Measurements from ENCODE around the gene EIF4EBP2.

Gene EIF4EBP2

DNA sequence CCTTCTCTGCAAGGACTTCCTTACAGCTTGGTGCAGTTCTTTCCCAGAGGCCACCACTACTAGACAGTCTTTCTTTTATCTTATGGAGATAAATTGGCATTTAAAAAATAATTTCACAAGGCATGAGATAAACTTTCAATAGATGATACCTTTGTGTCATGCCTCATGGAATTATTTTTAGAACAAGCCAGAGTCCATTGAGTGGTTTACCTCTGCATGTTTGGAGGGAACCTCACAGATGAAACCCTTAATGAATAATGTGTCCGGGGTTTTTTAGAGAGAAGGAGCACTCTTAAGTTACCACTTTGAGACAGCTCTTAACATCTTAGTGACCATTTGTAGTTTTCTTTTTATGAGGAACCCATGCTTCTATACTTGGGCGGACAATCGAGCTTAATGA, 20.4 kb downstream of the EIF4EBP2 start:
- TF ChIP-seq, protein P1, sequence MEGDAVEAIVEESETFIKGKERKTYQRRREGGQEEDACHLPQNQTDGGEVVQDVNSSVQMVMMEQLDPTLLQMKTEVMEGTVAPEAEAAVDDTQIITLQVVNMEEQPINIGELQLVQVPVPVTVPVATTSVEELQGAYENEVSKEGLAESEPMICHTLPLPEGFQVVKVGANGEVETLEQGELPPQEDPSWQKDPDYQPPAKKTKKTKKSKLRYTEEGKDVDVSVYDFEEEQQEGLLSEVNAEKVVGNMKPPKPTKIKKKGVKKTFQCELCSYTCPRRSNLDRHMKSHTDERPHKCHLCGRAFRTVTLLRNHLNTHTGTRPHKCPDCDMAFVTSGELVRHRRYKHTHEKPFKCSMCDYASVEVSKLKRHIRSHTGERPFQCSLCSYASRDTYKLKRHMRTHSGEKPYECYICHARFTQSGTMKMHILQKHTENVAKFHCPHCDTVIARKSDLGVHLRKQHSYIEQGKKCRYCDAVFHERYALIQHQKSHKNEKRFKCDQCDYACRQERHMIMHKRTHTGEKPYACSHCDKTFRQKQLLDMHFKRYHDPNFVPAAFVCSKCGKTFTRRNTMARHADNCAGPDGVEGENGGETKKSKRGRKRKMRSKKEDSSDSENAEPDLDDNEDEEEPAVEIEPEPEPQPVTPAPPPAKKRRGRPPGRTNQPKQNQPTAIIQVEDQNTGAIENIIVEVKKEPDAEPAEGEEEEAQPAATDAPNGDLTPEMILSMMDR (IDR thresholded peaks at IDR 0.05; ENCODE audit: extremely low read depth, missing control alignments) = no peak
- no peak for DNase-seq (ENCODE audit: low spot score)

DNA sequence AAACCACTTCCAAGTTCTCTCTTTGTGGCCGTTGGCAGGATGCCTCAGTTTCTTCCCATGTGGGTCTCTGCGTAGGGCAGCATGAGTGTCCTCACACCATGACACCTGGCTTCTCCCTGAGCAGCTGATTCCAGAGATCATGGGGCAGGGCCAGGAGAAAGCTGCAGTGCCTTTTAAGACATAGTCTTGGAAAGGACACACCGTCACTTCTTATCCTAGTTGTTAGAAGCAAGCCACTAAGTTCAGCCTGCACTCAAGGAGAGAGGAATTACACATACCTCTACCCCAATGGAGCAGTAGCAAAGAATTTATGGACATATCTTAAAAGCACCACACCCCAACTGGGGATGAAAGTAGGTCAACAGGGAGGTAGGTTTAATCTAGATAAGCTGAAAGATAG, 21.2 kb downstream of the EIF4EBP2 start:
- TF ChIP-seq, protein P1 (IDR thresholded peaks at IDR 0.05; ENCODE audit: extremely low read depth, missing control alignments) = no peak
- no peak for DNase-seq (ENCODE audit: low spot score)

DNA sequence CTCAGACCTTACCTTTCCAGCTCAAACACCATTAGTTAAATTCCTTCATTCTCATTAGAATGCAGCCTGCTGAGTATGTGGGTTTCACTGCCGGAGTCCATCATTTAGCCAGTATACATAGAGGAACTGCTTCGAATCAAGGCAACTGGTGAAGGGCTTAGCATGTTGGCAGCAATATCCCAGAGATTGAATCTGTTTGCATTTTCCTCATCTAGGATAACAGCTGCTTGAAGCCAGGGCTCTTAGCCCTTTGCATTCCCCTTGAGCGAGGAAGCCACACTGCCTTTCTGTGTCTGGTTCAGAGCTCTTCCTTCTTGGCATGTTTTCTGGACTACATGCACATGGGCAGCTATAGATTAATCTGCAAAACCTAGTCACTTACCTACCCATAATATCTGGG, 22.9 kb downstream of the EIF4EBP2 start:
- DNase-seq (ENCODE audit: low spot score) = no peak
- TF ChIP-seq, protein P1 (IDR thresholded peaks at IDR 0.05; ENCODE audit: extremely low read depth, missing control alignments) = no peak

DNA sequence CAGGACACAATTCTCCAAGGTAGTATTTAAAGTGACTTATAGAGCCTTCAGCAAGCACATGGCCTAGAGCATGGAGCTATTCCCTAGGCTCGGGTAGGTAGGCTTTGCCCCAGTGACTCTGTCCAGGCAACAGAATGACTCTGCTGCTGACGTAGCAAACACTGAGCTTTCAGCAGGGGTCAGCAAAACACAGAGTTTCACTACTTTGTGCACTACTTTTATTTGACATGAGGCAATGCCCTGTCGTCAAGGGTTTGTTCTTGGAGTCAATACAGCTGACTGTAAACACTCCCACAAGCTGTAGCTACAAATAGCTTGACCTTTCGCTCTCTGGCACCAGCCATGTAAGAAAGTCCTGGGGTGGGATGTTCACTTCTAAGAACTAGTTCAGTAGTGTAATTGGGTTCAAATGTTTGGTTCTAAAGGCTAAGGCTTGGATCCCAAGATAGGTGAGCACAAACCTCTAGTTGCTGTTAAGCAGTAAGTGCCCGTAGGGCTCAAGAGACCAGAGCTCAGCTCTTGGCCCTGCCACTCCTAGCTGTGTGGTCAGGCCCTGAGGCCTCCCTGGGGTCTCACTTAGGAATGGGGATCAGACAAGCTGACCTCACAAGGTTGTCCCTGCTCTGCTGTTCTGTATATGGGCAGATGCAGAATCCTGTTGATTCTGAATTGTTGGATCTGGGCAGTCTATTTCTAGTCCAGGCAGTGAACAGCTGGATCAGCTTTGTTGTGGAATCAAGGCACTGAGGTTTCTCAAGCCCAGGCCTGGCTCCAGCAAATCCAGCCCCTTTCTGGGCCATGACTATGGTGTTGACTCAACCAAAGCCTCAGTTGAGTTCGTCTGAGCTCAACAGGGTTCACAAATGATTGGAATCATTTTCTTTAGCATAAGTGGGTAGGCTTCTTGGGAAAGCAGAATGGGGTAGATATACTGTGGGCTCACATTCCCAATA, 26.8 kb downstream of the EIF4EBP2 start:
- no peak for DNase-seq (ENCODE audit: low spot score)
- TF ChIP-seq, protein P1 (IDR thresholded peaks at IDR 0.05; ENCODE audit: extremely low read depth, missing control alignments) = no peak

DNA sequence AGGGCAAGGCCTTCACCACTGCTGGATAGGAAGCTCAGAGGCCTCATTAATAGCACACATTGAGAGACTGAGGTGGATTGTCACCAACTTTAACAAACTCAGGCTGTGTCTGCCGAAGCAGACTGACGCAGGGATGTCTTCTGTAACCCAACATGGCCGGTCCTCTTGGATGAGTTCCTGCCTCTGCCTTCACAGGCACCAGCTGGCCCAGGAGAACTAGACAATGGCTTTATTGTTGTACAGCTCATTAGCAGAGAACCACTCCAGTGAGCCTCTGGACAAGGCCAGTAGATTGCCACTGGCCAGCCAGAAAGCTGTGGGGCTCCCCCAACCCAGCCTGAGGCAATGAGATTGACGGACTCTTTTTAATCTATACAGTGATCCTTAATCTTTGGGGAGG, 28.2 kb downstream of the EIF4EBP2 start:
- TF ChIP-seq, protein P1 (IDR thresholded peaks at IDR 0.05; ENCODE audit: extremely low read depth, missing control alignments) = no peak
- no peak for DNase-seq (ENCODE audit: low spot score)

DNA sequence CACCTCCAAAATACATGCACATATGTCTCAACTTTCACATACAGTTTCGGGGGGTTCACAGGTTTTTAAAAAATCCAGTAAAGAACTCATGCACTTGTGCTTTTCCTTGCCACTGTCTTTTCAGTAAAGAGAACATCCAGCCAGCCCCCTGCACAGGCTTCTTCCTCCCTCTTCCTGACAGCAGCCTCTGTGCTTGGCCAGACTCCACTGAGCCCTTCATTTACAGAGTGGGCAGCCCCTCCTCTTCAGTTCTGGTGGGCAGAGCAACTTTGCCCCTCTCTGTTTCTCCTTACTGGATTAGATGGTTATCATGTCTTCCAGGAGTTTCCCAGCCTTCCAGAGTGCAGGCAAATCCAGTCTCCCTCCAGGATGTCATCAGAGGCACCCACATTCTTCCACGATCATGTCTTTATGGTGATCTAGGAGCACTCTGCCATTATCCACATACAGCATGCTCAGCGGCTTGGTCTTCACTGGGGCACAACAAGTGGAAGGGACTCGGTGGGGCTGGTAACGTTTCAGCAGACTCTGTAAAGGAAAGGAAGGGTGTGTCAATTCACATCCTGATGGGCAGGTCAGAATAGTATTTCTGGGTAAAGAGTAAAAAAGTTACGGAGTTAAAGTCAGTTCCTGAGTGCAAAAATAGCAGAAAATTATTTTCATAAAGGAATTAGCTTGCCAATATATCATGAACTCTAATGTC, 28.8 kb downstream of the EIF4EBP2 start:
- TF ChIP-seq, protein P1 (IDR thresholded peaks at IDR 0.05; ENCODE audit: extremely low read depth, missing control alignments) = no peak
- DNase-seq (ENCODE audit: low spot score) = no peak
